ENCODE results near the gene PPBP. TPM values are rescaled to one million over a fixed set of nuclear protein-coding genes. Genes with fewer than 3 reads are reported as not detected.

The PPBP gene
- total RNA-seq, 4 donors from 2014 or later = not detected

- WGBS, 2 donors (ENCODE audit: low coverage in 1 of 2) = 0 to 45% methylated on average over 1 of the region's 1 CpG
- H3K4me1 ChIP-seq = no peaks in the 10 kb centered on the region
- peaks cover 6% of the 10 kb centered on the region for H3K27me3 ChIP-seq
- H3K9me3 ChIP-seq = no peaks in the 10 kb centered on the region
- H3K36me3 ChIP-seq = no peaks in the 10 kb centered on the region
- no peak overlapping the region for H3K4me3 ChIP-seq
- H3K27ac ChIP-seq = no peak overlapping the region
- in situ Hi-C loops (cut with MboI; ENCODE audit: low pct_ligation_motif_present in 1 of 4, low pct_unique_long_range_greater_than_20kb in 1 of 4, low sequenced_read_pairs in 3 of 4) (no loop called here), intact Hi-C loops (cut with DNase I; ENCODE audit: low total_unique reads) (no loop called here)
- DNase-seq = no peak
- TF ChIP-seq EP300 (IDR thresholded peaks at IDR 0.05; ENCODE audit: low read depth) (no peak), POLR2A (IDR thresholded peaks at IDR 0.05) (no peak), POLR2AphosphoS5 (IDR thresholded peaks at IDR 0.05) (no peak)
- TF ChIP-seq, protein P1, sequence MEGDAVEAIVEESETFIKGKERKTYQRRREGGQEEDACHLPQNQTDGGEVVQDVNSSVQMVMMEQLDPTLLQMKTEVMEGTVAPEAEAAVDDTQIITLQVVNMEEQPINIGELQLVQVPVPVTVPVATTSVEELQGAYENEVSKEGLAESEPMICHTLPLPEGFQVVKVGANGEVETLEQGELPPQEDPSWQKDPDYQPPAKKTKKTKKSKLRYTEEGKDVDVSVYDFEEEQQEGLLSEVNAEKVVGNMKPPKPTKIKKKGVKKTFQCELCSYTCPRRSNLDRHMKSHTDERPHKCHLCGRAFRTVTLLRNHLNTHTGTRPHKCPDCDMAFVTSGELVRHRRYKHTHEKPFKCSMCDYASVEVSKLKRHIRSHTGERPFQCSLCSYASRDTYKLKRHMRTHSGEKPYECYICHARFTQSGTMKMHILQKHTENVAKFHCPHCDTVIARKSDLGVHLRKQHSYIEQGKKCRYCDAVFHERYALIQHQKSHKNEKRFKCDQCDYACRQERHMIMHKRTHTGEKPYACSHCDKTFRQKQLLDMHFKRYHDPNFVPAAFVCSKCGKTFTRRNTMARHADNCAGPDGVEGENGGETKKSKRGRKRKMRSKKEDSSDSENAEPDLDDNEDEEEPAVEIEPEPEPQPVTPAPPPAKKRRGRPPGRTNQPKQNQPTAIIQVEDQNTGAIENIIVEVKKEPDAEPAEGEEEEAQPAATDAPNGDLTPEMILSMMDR (IDR thresholded peaks at IDR 0.05) = no peak
Observed at GRCh38 chr4:73992050-73992449, 4.1 kb upstream of the PPBP start.

DNA sequence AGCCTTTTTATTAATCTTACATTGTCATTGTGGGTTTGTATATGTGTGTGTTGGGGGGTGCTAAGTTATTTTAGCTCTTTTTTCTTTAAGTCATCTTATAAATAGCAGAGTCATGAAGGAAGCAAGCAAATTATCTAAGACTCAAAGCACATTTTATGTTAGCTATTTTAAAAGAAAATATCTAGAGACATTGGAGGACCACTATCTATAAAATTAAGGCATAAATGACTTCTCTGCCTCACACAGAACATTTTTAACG, 3.7 kb upstream of the PPBP start:
- DNase-seq = no peak
- 84 to 100% methylated on average over 1 of the region's 1 CpG for WGBS, 2 donors (ENCODE audit: low coverage in 1 of 2)
- Histone ChIP-seq H3K4me3 (no peak overlapping the region), H3K27ac (no peak overlapping the region), H3K36me3 (no peaks in the 10 kb centered on the region), H3K9me3 (no peaks in the 10 kb centered on the region), H3K27me3 (peaks cover 2% of the 10 kb centered on the region), H3K4me1 (no peaks in the 10 kb centered on the region)
- TF ChIP-seq, protein P1 (IDR thresholded peaks at IDR 0.05) = no peak
- TF ChIP-seq POLR2AphosphoS5 (IDR thresholded peaks at IDR 0.05) (no peak), EP300 (IDR thresholded peaks at IDR 0.05; ENCODE audit: low read depth) (no peak), POLR2A (IDR thresholded peaks at IDR 0.05) (no peak)
- in situ Hi-C loops (cut with MboI; ENCODE audit: low pct_ligation_motif_present in 1 of 4, low pct_unique_long_range_greater_than_20kb in 1 of 4, low sequenced_read_pairs in 3 of 4) = no loop called here
- intact Hi-C loops (cut with DNase I; ENCODE audit: low total_unique reads) = no loop called here

DNA sequence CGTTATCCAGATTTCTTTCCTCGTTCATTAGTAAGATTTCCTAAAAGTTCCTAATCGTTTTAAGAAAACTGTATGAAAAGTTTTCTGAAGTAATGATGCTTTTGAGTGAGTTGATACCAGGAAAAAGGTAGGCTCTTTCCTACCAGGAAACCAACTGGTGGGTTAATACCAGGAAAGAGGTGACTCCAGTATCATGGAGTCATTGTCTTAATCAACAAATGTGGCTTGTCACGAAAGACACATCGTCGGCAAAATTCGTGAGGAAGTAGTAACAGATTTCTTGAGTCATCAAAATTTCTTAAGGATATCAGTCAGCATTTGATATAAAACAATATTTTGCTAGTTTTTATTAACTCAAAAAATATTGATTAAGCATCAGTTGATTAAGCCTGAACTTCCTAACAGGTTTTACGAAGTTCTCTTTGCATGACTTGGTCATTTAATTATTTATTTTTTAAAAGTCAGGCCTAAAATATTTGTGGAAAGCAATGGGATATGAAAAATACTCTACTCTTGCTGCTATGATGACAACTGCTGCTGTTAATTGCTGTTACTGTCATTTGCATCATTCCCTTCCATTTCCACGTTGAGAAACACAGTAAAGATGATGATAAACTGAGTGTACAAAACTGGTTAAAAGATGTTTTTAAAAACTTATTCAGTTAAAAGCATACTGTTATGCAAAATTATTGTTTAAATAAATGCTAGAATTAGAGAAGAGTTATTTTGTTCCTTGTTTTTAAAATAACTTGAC, 3.2 kb upstream of the PPBP start:
- WGBS, 2 donors (ENCODE audit: low coverage in 1 of 2) = 84 to 87% methylated on average over 9 of the region's 9 CpGs
- H3K9me3 ChIP-seq = no peaks in the 10 kb centered on the region
- H3K27me3 ChIP-seq = no peaks in the 10 kb centered on the region
- DNase-seq = no peak
- no peak overlapping the region for H3K4me3 ChIP-seq
- H3K4me1 ChIP-seq = no peaks in the 10 kb centered on the region
- H3K27ac ChIP-seq = no peak overlapping the region
- H3K36me3 ChIP-seq = no peaks in the 10 kb centered on the region
- intact Hi-C loops (cut with DNase I; ENCODE audit: low total_unique reads) (no loop called here), in situ Hi-C loops (cut with MboI; ENCODE audit: low pct_ligation_motif_present in 1 of 4, low pct_unique_long_range_greater_than_20kb in 1 of 4, low sequenced_read_pairs in 3 of 4) (no loop called here)
- TF ChIP-seq POLR2AphosphoS5 (IDR thresholded peaks at IDR 0.05) = no peak
- TF ChIP-seq POLR2A (IDR thresholded peaks at IDR 0.05) = no peak
- TF ChIP-seq EP300 (IDR thresholded peaks at IDR 0.05; ENCODE audit: low read depth) = no peak
- TF ChIP-seq, protein P1 (IDR thresholded peaks at IDR 0.05) = no peak

DNA sequence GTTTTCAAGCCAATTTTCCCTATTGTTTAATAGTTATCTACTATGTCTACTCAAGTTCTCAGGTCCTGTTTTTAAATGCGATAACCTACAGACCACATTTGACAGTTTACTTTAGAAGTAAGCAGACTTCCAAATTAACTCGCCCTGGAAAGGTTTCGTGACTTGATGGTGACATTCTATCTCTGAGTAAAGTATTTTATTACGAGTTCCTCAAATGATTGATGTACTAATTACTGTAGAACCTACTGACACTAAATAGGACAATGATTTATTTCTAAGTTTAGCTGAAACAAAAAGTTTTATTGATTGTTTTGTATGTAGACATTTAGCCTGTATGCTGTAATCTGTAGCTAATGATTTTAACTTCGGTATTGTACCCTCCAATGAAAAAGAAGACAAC, 1.9 kb upstream of the PPBP start:
- 81 to 82% methylated on average over 5 of the region's 5 CpGs for WGBS, 2 donors (ENCODE audit: low coverage in 1 of 2)
- intact Hi-C loops (cut with DNase I; ENCODE audit: low total_unique reads) = no loop called here
- in situ Hi-C loops (cut with MboI; ENCODE audit: low pct_ligation_motif_present in 1 of 4, low pct_unique_long_range_greater_than_20kb in 1 of 4, low sequenced_read_pairs in 3 of 4) = no loop called here

More for the DNA sequence above, 1.9 kb upstream of the PPBP start:
- no peak for DNase-seq
- Histone ChIP-seq H3K36me3 (no peaks in the 10 kb centered on the region), H3K27ac (no peak overlapping the region), H3K9me3 (no peaks in the 10 kb centered on the region), H3K27me3 (no peaks in the 10 kb centered on the region), H3K4me1 (no peaks in the 10 kb centered on the region), H3K4me3 (no peak overlapping the region)
- TF ChIP-seq EP300 (IDR thresholded peaks at IDR 0.05; ENCODE audit: low read depth) (no peak), POLR2AphosphoS5 (IDR thresholded peaks at IDR 0.05) (no peak), POLR2A (IDR thresholded peaks at IDR 0.05) (no peak)
- TF ChIP-seq, protein P1 (IDR thresholded peaks at IDR 0.05) = no peak

All from transverse colon (tissue), 4 donors.